ENCODE results near the gene NSG2.

- TF ChIP-seq POLR2AphosphoS5 (IDR thresholded peaks at IDR 0.05; ENCODE audit: low read depth, low read length): no peak
- TF ChIP-seq POLR2A (IDR thresholded peaks at IDR 0.05; ENCODE audit: low read depth, low read length): no peak
- no peak for TF ChIP-seq POU2F2 (IDR thresholded peaks at IDR 0.05; ENCODE audit: low read depth, low read length)
- no peak for TF ChIP-seq TAF1 (IDR thresholded peaks at IDR 0.05; ENCODE audit: low read depth, low read length)
These were observed 8.4 kb downstream of the NSG2 start for GRCh38 chr5:174053905-174054304.
